Lung (tissue), 12 donors: ENCODE results near the gene PRKCD. TPM values are rescaled to one million over a fixed set of nuclear protein-coding genes. Genes with fewer than 3 reads are reported as not detected.

Experiments
- ATAC-seq: fragments of 200-7000 bp; cut with Tn5 transposase; one replicate; pipeline ENCODE4 v1.9.1; 2020; ENCODE audit warnings: moderate number of reproducible peaks; ENCODE audit not compliant: insufficient read depth, low FRiP score
- DNase-seq, 3 donors: peaks; one replicate each; pipeline ENCODE4 v3.0.0-alpha.2; 2013 to 2017
- H3K27ac ChIP-seq, 2 donors: one replicate each; pipeline ENCODE4 v1.5.1; 2013; ENCODE audit warnings: mild to moderate bottlenecking in 2 of 2, moderate library complexity in 2 of 2, control low read depth in 1 of 2, inconsistent platforms in 1 of 2, low read depth in 1 of 2, low read length in 1 of 2
- H3K27me3 ChIP-seq, 3 donors: one replicate each; pipeline ENCODE4 v1.5.1; 2013; ENCODE audit warnings: low read length in 2 of 3; ENCODE audit not compliant: control insufficient read depth in 3 of 3, insufficient read depth in 3 of 3
- H3K36me3 ChIP-seq, 4 donors: one replicate each; pipeline ENCODE4 v1.5.1; 2013; ENCODE audit warnings: low read length in 4 of 4, mild to moderate bottlenecking in 1 of 4, moderate library complexity in 1 of 4; ENCODE audit not compliant: control insufficient read depth in 4 of 4, insufficient read depth in 4 of 4
- H3K4me1 ChIP-seq, 5 donors: one replicate each; pipeline ENCODE4 v1.5.1; 2013; ENCODE audit warnings: low read length in 5 of 5, mild to moderate bottlenecking in 2 of 5, moderate library complexity in 1 of 5; ENCODE audit not compliant: control insufficient read depth in 5 of 5, insufficient read depth in 5 of 5
- H3K4me3 ChIP-seq: one replicate; pipeline ENCODE4 v1.5.1; 2013; ENCODE audit warnings: mild to moderate bottlenecking, control low read depth, moderate library complexity
- H3K9ac ChIP-seq, 2 donors: one replicate each; pipeline ENCODE4 v1.5.1; 2013; ENCODE audit warnings: low read length in 2 of 2, control low read depth in 1 of 2; ENCODE audit not compliant: insufficient read depth in 1 of 2
- H3K9me3 ChIP-seq, 4 donors: one replicate each; pipeline ENCODE4 v1.5.1; 2013; ENCODE audit warnings: low read length in 3 of 4, mild to moderate bottlenecking in 1 of 4, moderate library complexity in 1 of 4; ENCODE audit not compliant: control insufficient read depth in 4 of 4, insufficient read depth in 3 of 4
- WGBS, 2 donors: extraction: QIAGEN DNeasy Blood & Tissue Kit; methylation state at CpG; one replicate each; pipeline ENCODE4 v1.1.7; 2013; 5-methylcytosine and 5-hydroxymethylcytosine counted together
- polyA plus RNA-seq, 2 donors: library from polyadenylated mRNA; stranded (reverse); fragments of 200-250 nt; gene quantifications; one replicate each; pipeline ENCODE4 v1.2.1, GENCODE V29; 2013
- total RNA-seq, 2 donors: library from RNA; depleted of rRNA in 1 of 2; stranded (reverse); fragments of >200 nt in 1 of 2; gene quantifications; one replicate each; pipeline ENCODE4 v1.2.1, GENCODE V29; 2014 to 2021
- TF ChIP-seq, protein P1 (sequence below): IDR thresholded peaks from 2 replicates; pipeline ENCODE4 v1.5.1; 2012; ENCODE audit warnings: mild to moderate bottlenecking; ENCODE audit errors: control extremely low read depth, extremely low read depth
- donor health status: control.
- donor health status: control.
- donor health status: Bipolar disorder and iron deficiency.
- donor health status: healthy.
- donor health status: DM: yes; HTN: yes; CAD: no.

Gene PRKCD
- total and polyA plus RNA-seq, 4 donors = 34.9 to 85.2 (median 65.9) TPM

DNA sequence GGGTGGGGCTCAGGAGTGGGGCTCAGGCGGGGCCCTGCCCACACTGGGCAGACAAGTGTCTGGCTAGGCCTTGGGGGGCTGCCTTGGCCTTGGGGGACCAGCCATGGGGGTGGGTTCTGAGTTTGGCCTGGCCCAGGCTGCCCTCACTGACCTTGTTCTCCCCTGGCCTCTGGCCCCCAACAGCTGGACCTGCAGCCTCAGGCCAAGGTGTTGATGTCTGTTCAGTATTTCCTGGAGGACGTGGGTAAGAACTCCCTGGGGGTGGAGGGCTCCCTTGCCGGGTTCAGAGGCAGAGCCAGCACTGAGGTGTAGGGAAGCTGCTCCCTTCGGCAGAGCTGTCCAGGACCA is 20.0 kb downstream of the PRKCD start:
- WGBS, 2 donors = 60 to 76% methylated on average over 4 of the region's 4 CpGs
- Histone ChIP-seq H3K9me3 (no peaks in the 10 kb centered on the region), H3K9ac (no peak overlapping the region), H3K4me1 (peaks cover 0 to 4% (median 0%) of the 10 kb centered on the region in 5 donors), H3K36me3 (peaks cover 0 to 67% (median 12%) of the 10 kb centered on the region in 4 donors), H3K4me3 (no peak overlapping the region), H3K27ac (no peak overlapping the region), H3K27me3 (no peaks in the 10 kb centered on the region)
- TF ChIP-seq, protein P1, sequence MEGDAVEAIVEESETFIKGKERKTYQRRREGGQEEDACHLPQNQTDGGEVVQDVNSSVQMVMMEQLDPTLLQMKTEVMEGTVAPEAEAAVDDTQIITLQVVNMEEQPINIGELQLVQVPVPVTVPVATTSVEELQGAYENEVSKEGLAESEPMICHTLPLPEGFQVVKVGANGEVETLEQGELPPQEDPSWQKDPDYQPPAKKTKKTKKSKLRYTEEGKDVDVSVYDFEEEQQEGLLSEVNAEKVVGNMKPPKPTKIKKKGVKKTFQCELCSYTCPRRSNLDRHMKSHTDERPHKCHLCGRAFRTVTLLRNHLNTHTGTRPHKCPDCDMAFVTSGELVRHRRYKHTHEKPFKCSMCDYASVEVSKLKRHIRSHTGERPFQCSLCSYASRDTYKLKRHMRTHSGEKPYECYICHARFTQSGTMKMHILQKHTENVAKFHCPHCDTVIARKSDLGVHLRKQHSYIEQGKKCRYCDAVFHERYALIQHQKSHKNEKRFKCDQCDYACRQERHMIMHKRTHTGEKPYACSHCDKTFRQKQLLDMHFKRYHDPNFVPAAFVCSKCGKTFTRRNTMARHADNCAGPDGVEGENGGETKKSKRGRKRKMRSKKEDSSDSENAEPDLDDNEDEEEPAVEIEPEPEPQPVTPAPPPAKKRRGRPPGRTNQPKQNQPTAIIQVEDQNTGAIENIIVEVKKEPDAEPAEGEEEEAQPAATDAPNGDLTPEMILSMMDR = no peak
- DNase-seq (no peak), ATAC-seq (no peak)

DNA sequence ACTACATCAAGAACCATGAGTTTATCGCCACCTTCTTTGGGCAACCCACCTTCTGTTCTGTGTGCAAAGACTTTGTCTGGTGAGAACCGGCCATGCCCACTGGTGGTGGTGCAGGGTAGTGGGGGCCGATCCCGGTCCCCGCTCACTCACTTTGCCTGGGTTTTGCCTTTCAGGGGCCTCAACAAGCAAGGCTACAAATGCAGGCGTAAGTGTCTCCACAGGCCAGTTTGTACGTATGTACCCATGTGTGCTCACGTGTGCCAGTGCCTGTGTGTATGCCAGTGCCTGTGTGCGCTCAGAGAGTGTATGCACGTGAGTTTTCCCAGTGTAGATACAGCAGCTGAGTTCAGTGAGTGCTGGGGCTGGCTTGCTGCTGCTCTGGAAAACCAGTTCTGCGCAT is 20.5 kb downstream of the PRKCD start:
- H3K4me1 ChIP-seq = peaks cover 0 to 4% (median 0%) of the 10 kb centered on the region in 5 donors
- no peak overlapping the region for H3K9ac ChIP-seq
- DNase-seq (no peak), ATAC-seq (no peak)
- 92 to 97% methylated on average over 11 of the region's 11 CpGs for WGBS, 2 donors
- no peak overlapping the region for H3K4me3 ChIP-seq
- TF ChIP-seq, protein P1 = no peak
- no peaks in the 10 kb centered on the region for H3K9me3 ChIP-seq
- peaks cover 0 to 67% (median 14%) of the 10 kb centered on the region in 4 donors for H3K36me3 ChIP-seq
- H3K27me3 ChIP-seq = no peaks in the 10 kb centered on the region
- H3K27ac ChIP-seq = no peak overlapping the region

DNA sequence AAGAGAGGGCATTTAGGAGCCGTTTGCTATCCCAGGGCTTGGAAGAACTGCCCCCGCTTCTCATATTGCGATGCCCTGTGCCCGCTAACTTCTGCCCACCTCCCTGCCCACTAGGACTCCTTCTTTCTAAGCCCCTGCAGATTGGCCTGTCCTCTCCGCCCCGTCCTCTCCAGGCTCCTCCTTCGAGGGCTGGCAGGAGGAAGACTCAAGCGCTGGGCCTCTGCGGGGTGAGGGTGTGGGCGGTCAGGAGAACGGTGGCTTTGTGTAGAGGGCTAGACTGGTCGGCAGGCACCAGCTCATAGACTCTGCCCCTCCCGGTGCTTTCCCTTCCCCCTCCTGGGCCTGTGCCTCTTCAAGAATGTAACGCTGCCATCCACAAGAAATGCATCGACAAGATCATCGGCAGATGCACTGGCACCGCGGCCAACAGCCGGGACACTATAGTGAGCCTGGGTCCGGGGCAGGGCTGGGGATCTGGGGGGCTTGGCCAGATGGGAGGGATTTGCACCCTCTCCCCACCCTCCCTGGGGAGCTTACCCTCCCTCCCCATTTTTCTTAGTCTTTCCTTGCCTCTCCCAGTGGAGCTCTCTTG is 21.9 kb downstream of the PRKCD start:
- Histone ChIP-seq H3K9me3 (no peaks in the 10 kb centered on the region), H3K4me3 (no peak overlapping the region), H3K36me3 (peaks cover 0 to 77% (median 14%) of the 10 kb centered on the region in 4 donors), H3K27ac (no peak overlapping the region), H3K27me3 (no peaks in the 10 kb centered on the region), H3K9ac (no peak overlapping the region), H3K4me1 (peaks cover 0 to 4% (median 0%) of the 10 kb centered on the region in 5 donors)
- 81 to 90% methylated on average over 20 of the region's 20 CpGs for WGBS, 2 donors
- DNase-seq (no peak), ATAC-seq (no peak)
- TF ChIP-seq, protein P1 = no peak

DNA sequence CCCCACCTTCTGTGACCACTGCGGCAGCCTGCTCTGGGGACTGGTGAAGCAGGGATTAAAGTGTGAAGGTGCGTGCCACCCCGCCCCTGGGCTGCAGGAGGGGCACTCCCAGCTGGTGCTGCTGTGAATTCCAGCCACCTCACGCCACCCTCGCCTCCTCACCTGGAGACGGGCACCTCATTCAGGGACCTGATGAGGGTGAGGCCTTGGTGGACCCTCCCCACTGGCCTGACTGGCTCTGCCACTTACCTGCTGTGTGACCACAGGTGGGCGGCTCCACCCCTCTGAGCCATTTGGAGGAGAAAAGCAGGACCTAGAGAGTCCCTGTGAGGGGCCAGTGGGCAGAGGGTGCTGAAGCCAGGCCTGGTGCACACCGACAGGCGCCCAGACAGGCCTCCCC is 22.5 kb downstream of the PRKCD start:
- Histone ChIP-seq H3K27ac (no peak overlapping the region), H3K36me3 (peaks cover 0 to 75% (median 16%) of the 10 kb centered on the region in 4 donors), H3K27me3 (no peaks in the 10 kb centered on the region), H3K9me3 (no peaks in the 10 kb centered on the region), H3K9ac (no peak overlapping the region), H3K4me1 (peaks cover 0 to 4% (median 0%) of the 10 kb centered on the region in 5 donors), H3K4me3 (no peak overlapping the region)
- 92 to 94% methylated on average over 9 of the region's 9 CpGs for WGBS, 2 donors
- DNase-seq (no peak), ATAC-seq (no peak)
- TF ChIP-seq, protein P1 = no peak
